Measurements from ENCODE around the gene IMMP2L.

- TF ChIP-seq EZH2phosphoT487 (IDR thresholded peaks at IDR 0.05; ENCODE audit: borderline replicate concordance) (no peak), CTCF (conservative IDR thresholded peaks at IDR 0.05; ENCODE audit: low read length) (no peak)
Measured at GRCh38 chr7:111126987-111127386, 435.3 kb downstream of the IMMP2L start.

Data from Loucy (cell line).